ENCODE data around the gene RAD51. TPM values are rescaled to one million over a fixed set of nuclear protein-coding genes. Genes with fewer than 3 reads are reported as not detected.

RAD51 gene
- total and polyA plus RNA-seq, 2 of the 8 experiments (the other 6 are each of a cell fraction or from before 2014, with no cell fraction given), result 32.2 to 42.4 TPM

DNA sequence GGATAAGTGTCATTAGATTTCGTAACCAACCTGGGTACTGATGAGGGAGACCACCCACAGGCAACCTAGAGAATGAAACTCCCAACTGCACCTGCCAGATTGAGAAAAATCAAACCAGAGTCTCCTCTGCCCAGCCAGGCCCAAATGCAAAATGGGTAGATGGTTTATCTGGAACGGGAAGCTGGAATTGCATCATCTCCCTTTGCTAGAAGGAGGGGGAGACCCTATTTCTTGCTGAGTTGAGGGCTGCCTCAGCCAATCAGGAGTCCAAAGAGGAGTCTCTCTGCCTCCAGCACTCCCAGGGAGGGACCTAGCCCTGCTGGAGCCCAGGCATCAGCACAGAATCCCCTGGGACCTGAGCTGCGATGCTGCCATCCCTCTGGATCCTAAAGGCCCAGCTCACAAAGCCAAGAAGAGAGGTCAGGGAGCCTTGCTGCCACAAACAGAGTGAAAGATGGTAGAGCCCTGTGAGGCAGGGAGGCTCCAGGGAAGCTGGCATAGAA lies 52.0 kb downstream of the RAD51 start:
- 90% methylated on average over 3 of the region's 3 CpGs; no CpG with 5 or more reads in 1 of the 2 experiments for WGBS, 2 experiments (ENCODE audit: extremely low coverage in 1 of 2, insufficient coverage in 1 of 2, insufficient read length in 1 of 2, insufficient replicate concordance in 2 of 2, low coverage in 1 of 2, low lambda C conversion rate in 2 of 2, missing lambda C conversion rate in 1 of 2)
- DNase-seq (ENCODE audit: low read depth in 1 of 2, low spot score in 2 of 2), result no peak
- no peak for FAIRE-seq
- Histone ChIP-seq H2BK15ac (ENCODE audit: low read length) (no peak overlapping the region), H3K4me2 (ENCODE audit: insufficient read depth in 1 of 2, low read depth in 2 of 2, low read length in 2 of 2) (no peak overlapping the region), H3K14ac (ENCODE audit: insufficient read length) (no peak overlapping the region), H3K36me3 (ENCODE audit: control insufficient read depth in 2 of 4, insufficient read depth in 4 of 4, low read length in 3 of 4) (peaks cover 0 to 11% (median 3%) of the 10 kb centered on the region in 4 experiments; a peak in 5 of 8 replicates), H3K27ac (ENCODE audit: low read depth, low read length) (no peak overlapping the region), H2BK12ac (ENCODE audit: low read depth, low read length) (no peak overlapping the region), H2AFZ (ENCODE audit: low read length) (no peak overlapping the region), H3K4ac (replicated peaks; ENCODE audit: insufficient read length, low read depth, low read length) (no peak overlapping the region), H3K9ac (replicated peaks in 1 of 4; ENCODE audit: extremely low read depth in 1 of 4, low read depth in 3 of 4, low read length in 3 of 4) (no peak overlapping the region), H3K56ac (replicated peaks; ENCODE audit: insufficient read length, low read depth, low read length) (no peak overlapping the region), H4K20me1 (replicated peaks in 1 of 2; ENCODE audit: control insufficient read depth in 1 of 2, insufficient read depth in 2 of 2, low read length in 2 of 2) (no peaks in the 10 kb centered on the region), H3K18ac (ENCODE audit: extremely low read depth, low read length) (no peak overlapping the region), H4K91ac (replicated peaks; ENCODE audit: insufficient read length, low read length) (no peak overlapping the region), H2BK5ac (ENCODE audit: low read depth, low read length) (no peak overlapping the region), H3K79me2 (ENCODE audit: control insufficient read depth in 1 of 2, insufficient read depth in 2 of 2, low read length in 2 of 2) (peaks cover 0 to 4% of the 10 kb centered on the region in 2 experiments; a peak in 1 of 4 replicates), H2AK5ac (ENCODE audit: low read depth, low read length) (no peak overlapping the region), H3K23ac (ENCODE audit: insufficient read length) (no peak overlapping the region), H3K23me2 (ENCODE audit: low read depth, low read length) (no peaks in the 10 kb centered on the region), H2BK20ac (ENCODE audit: low read length) (no peak overlapping the region), H4K8ac (ENCODE audit: extremely low read depth, insufficient read depth, low read length) (no peak overlapping the region), H4K5ac (ENCODE audit: insufficient read length, low read depth, low read length) (no peak overlapping the region), H2BK120ac (replicated peaks; ENCODE audit: low read depth, low read length) (no peak overlapping the region), H3K9me3 (ENCODE audit: insufficient read depth in 2 of 2, low read depth in 1 of 2, low read length in 1 of 2) (no peaks in the 10 kb centered on the region), H3K79me1 (ENCODE audit: low read depth, low read length) (0 out of 2 replicates have a peak, but pooled peaks cover 2% of the 10 kb centered on the region), H3K4me1 (replicated peaks in 1 of 4; ENCODE audit: control insufficient read depth in 3 of 4, insufficient read depth in 4 of 4, low read length in 3 of 4) (peaks cover 0 to 2% (median 0%) of the 10 kb centered on the region in 4 experiments; a peak in 1 of 7 replicates), H3K4me3 (ENCODE audit: extremely low read depth in 1 of 4, insufficient read depth in 2 of 4, low read depth in 3 of 4, low read length in 4 of 4) (no peak overlapping the region), H3K27me3 (replicated peaks in 1 of 4; ENCODE audit: control insufficient read depth in 3 of 4, extremely low read depth in 1 of 4, insufficient read depth in 3 of 4, low read length in 3 of 4) (no peaks in the 10 kb centered on the region)
- POLR2A ChIA-PET (ENCODE audit: partially characterized antibody), result interaction anchor here (0.6 to 1.8 kb wide), 12 partner anchors 9 to 207 kb away, joined by 3 to 11 read pairs (median 4); partner anchors contain the start of genes GCHFR, RAD51 and SPINT1
- CTCF ChIA-PET (ENCODE audit: partially characterized antibody), result interaction anchor here (0.6 to 6.8 kb wide), 25 partner anchors 8 to 627 kb away, joined by 3 to 70 read pairs (median 4); partner anchors contain the start of genes C15orf62, DNAJC17, GCHFR and RHOV
- TF ChIP-seq JUN (IDR thresholded peaks at IDR 0.05; ENCODE audit: low read depth, low read length), result no peak
- TF ChIP-seq ATF3 (IDR thresholded peaks at IDR 0.05; ENCODE audit: insufficient read depth, low read depth, low read length), result 0 out of 2 replicates have a peak, but pooled peaks have one; percentile 30
- no peak for TF ChIP-seq RAD21 (IDR thresholded peaks at IDR 0.05 in 1 of 2, conservative IDR thresholded peaks at IDR 0.05 in 1 of 2; ENCODE audit: low read depth in 2 of 2, low read length in 2 of 2)
- TF ChIP-seq CEBPB (IDR thresholded peaks at IDR 0.05; ENCODE audit: low read depth, low read length), result peak; percentile 46; the same call in 1 of the 2 replicates
- TF ChIP-seq HDAC2 (IDR thresholded peaks at IDR 0.05; ENCODE audit: borderline replicate concordance in 1 of 2, low read depth in 2 of 2, low read length in 2 of 2), result no peak
- TF ChIP-seq MAFK (IDR thresholded peaks at IDR 0.05; ENCODE audit: low read depth, low read length), result no peak
- no peak for TF ChIP-seq SP1 (IDR thresholded peaks at IDR 0.05; ENCODE audit: low read depth, low read length)
- peak; percentile 46; the same call in 1 of the 2 replicates for TF ChIP-seq JUND (IDR thresholded peaks at IDR 0.05; ENCODE audit: low read length)
